ENCODE results near the gene ETV3L. TPM values are rescaled to one million over a fixed set of nuclear protein-coding genes. Genes with fewer than 3 reads are reported as not detected.
"Not testable (repeated sequence)": the region's sequence is repeated elsewhere in the genome, so short reads cannot be mapped to it uniquely, and the experiment has no call there.

Gene ETV3L
- total RNA-seq, 1 donor from 2014 or later: not detected

- intact Hi-C loops (cut with micrococcal nuclease): no loop called here
These were observed 6.6 kb upstream of the ETV3L start for GRCh38 chr1:157105988-157106812.

GRCh38 chr1:157105298-157105987, 5.8 kb upstream of the ETV3L start:
- intact Hi-C loops (cut with micrococcal nuclease): no loop called here

- intact Hi-C loops (cut with micrococcal nuclease): no loop called here
These were observed 5.1 kb upstream of the ETV3L start for GRCh38 chr1:157104598-157105293.

- intact Hi-C loops (cut with micrococcal nuclease): no loop called here
These were observed 3.7 kb upstream of the ETV3L start for GRCh38 chr1:157103268-157103667.

- intact Hi-C loops (cut with micrococcal nuclease): no loop called here
These were observed 1.5 kb upstream of the ETV3L start for GRCh38 chr1:157101149-157101548.

- intact Hi-C loops (cut with micrococcal nuclease): not testable (repeated sequence)
These were observed 498 bp downstream of the ETV3L start for GRCh38 chr1:157098987-157099632.

GRCh38 chr1:157098519-157098918, 1.1 kb downstream of the ETV3L start:
- intact Hi-C loops (cut with micrococcal nuclease): no loop called here

- intact Hi-C loops (cut with micrococcal nuclease): no loop called here
These were observed 1.9 kb downstream of the ETV3L start for GRCh38 chr1:157097692-157098091.

GRCh38 chr1:157096881-157097280, 2.7 kb downstream of the ETV3L start:
- intact Hi-C loops (cut with micrococcal nuclease): no loop called here

GRCh38 chr1:157095551-157095950, 4.1 kb downstream of the ETV3L start:
- intact Hi-C loops (cut with micrococcal nuclease): no loop called here

GRCh38 chr1:157095091-157095490, 4.5 kb downstream of the ETV3L start:
- intact Hi-C loops (cut with micrococcal nuclease): no loop called here

GRCh38 chr1:157092831-157093230, 6.8 kb downstream of the ETV3L start:
- intact Hi-C loops (cut with micrococcal nuclease): loop anchor here (5.0 kb wide), 1 partner anchor 44 kb away; the partner anchor contains the start of gene ETV3

- intact Hi-C loops (cut with micrococcal nuclease): loop anchor here (5.0 kb wide), 1 partner anchor 46 kb away; the partner anchor contains the start of gene ETV3
These were observed 7.8 kb downstream of the ETV3L start for GRCh38 chr1:157091668-157092273.

- intact Hi-C loops (cut with micrococcal nuclease): loop anchor here (5.0 kb wide), 1 partner anchor 46 kb away; the partner anchor contains the start of gene ETV3
These were observed 8.4 kb downstream of the ETV3L start for GRCh38 chr1:157091186-157091585.

- intact Hi-C loops (cut with micrococcal nuclease): loop anchor here (1.0 to 5.0 kb wide), 2 partner anchors 47 to 66 kb away; partner anchors contain the start of gene ETV3
These were observed 8.8 kb downstream of the ETV3L start for GRCh38 chr1:157090771-157091170.

GRCh38 chr1:157090196-157090647, 9.4 kb downstream of the ETV3L start:
- intact Hi-C loops (cut with micrococcal nuclease): loop anchor here (1.0 to 5.0 kb wide), 2 partner anchors 47 to 66 kb away; partner anchors contain the start of gene ETV3

- intact Hi-C loops (cut with micrococcal nuclease): loop anchor here (1.0 to 5.0 kb wide), 2 partner anchors 48 to 67 kb away; partner anchors contain the start of gene ETV3
These were observed 9.8 kb downstream of the ETV3L start for GRCh38 chr1:157089789-157090188.

GRCh38 chr1:157088607-157089006, 11.0 kb downstream of the ETV3L start:
- intact Hi-C loops (cut with micrococcal nuclease): no loop called here

GRCh38 chr1:157087030-157087429, 12.6 kb downstream of the ETV3L start:
- intact Hi-C loops (cut with micrococcal nuclease): no loop called here

GRCh38 chr1:157086299-157086698, 13.3 kb downstream of the ETV3L start:
- intact Hi-C loops (cut with micrococcal nuclease): no loop called here

All from T-helper 2 cell treated with Interferon-gamma antibody and Interleukin-4, amounts not matched to agents 100 ng/mL and 5 ng/mL, for 36 hours (primary cell).